ENCODE results near the gene ADPGK.
"Not testable (repeated sequence)": the region's sequence is repeated elsewhere in the genome, so short reads cannot be mapped to it uniquely, and the experiment has no call there.

The ADPGK gene

GRCh38 chr15:72783640-72784455 is at the start of gene ADPGK:
ADPGK (minus strand) TSS chr15:72783758; CDS start chr15:72783691, 67 bp downstream.
- H3K27ac Mint-ChIP-seq: peak within 1 kb of the TSS; percentile 98

GRCh38 chr15:72827226-72827625 is 43.7 kb upstream of the ADPGK start:
- no peak overlapping the region for H3K27ac Mint-ChIP-seq
- no peaks in the 10 kb centered on the region for H3K4me1 Mint-ChIP-seq
- DNase-seq (no peak), ATAC-seq (replicated peaks) (no peak)
- no peaks in the 10 kb centered on the region for H3K36me3 Mint-ChIP-seq
- H3K9me3 Mint-ChIP-seq: no peaks in the 10 kb centered on the region
- peaks cover 31 to 63% of the 10 kb centered on the region in 2 donors for H3K27me3 Mint-ChIP-seq
- H3K4me3 Mint-ChIP-seq: no peak overlapping the region

More at GRCh38 chr15:72783640-72784455, at the start of gene ADPGK:
- ATAC-seq (replicated peaks) (peak; percentile 83 to 84), DNase-seq (peak; percentile 94)
- H3K36me3 Mint-ChIP-seq: peaks cover 24 to 31% of the 10 kb centered on the region in 2 donors
- peak within 1 kb of the TSS; percentile 88 to 92 for H3K4me3 Mint-ChIP-seq
- no peaks in the 10 kb centered on the region for H3K27me3 Mint-ChIP-seq
- no peaks in the 10 kb centered on the region for H3K9me3 Mint-ChIP-seq
- H3K4me1 Mint-ChIP-seq: peaks cover 31 to 42% of the 10 kb centered on the region in 2 donors

GRCh38 chr15:72826611-72827010 is 43.1 kb upstream of the ADPGK start:
- H3K27me3 Mint-ChIP-seq: peaks cover 31 to 69% of the 10 kb centered on the region in 2 donors
- no peaks in the 10 kb centered on the region for H3K9me3 Mint-ChIP-seq
- H3K27ac Mint-ChIP-seq: no peak overlapping the region
- H3K4me3 Mint-ChIP-seq: no peak overlapping the region
- DNase-seq (no peak), ATAC-seq (replicated peaks) (no peak)
- no peaks in the 10 kb centered on the region for H3K36me3 Mint-ChIP-seq
- no peaks in the 10 kb centered on the region for H3K4me1 Mint-ChIP-seq

GRCh38 chr15:72825829-72826228 is 42.3 kb upstream of the ADPGK start:
- H3K27ac Mint-ChIP-seq: no peak overlapping the region

GRCh38 chr15:72824781-72825180 is 41.2 kb upstream of the ADPGK start:
- Mint-ChIP-seq H3K36me3 (no peaks in the 10 kb centered on the region), H3K4me1 (no peaks in the 10 kb centered on the region), H3K9me3 (no peaks in the 10 kb centered on the region), H3K4me3 (no peak overlapping the region), H3K27me3 (peaks cover 15 to 72% of the 10 kb centered on the region in 2 donors), H3K27ac (no peak overlapping the region)
- no peak for DNase-seq
- ATAC-seq (replicated peaks): no peak

More at GRCh38 chr15:72825829-72826228, 42.3 kb upstream of the ADPGK start:
- DNase-seq (no peak), ATAC-seq (replicated peaks) (no peak)
- peaks cover 23 to 76% of the 10 kb centered on the region in 2 donors for H3K27me3 Mint-ChIP-seq
- H3K4me1 Mint-ChIP-seq: no peaks in the 10 kb centered on the region
- H3K36me3 Mint-ChIP-seq: no peaks in the 10 kb centered on the region
- H3K9me3 Mint-ChIP-seq: no peaks in the 10 kb centered on the region
- H3K4me3 Mint-ChIP-seq: no peak overlapping the region

- Mint-ChIP-seq H3K36me3 (no peaks in the 10 kb centered on the region), H3K4me1 (no peaks in the 10 kb centered on the region), H3K27me3 (peaks cover 15 to 71% of the 10 kb centered on the region in 2 donors), H3K4me3 (no peak overlapping the region), H3K27ac (no peak overlapping the region), H3K9me3 (no peaks in the 10 kb centered on the region)
- DNase-seq (no peak), ATAC-seq (replicated peaks) (no peak)
These were observed 40.6 kb upstream of the ADPGK start for GRCh38 chr15:72824112-72824511.

- Mint-ChIP-seq H3K27ac (no peak overlapping the region), H3K4me1 (no peaks in the 10 kb centered on the region), H3K36me3 (no peaks in the 10 kb centered on the region), H3K4me3 (no peak overlapping the region), H3K9me3 (no peaks in the 10 kb centered on the region), H3K27me3 (peaks cover 21 to 51% of the 10 kb centered on the region in 2 donors)
- ATAC-seq (replicated peaks) (no peak), DNase-seq (no peak)
These were observed 36.7 kb upstream of the ADPGK start for GRCh38 chr15:72820278-72820677.

- H3K36me3 Mint-ChIP-seq: no peaks in the 10 kb centered on the region
- H3K4me3 Mint-ChIP-seq: no peak overlapping the region
- H3K4me1 Mint-ChIP-seq: no peaks in the 10 kb centered on the region
- H3K27ac Mint-ChIP-seq: no peak overlapping the region
- H3K9me3 Mint-ChIP-seq: no peaks in the 10 kb centered on the region
- DNase-seq: no peak
- ATAC-seq (replicated peaks): no peak
- peaks cover 15 to 41% of the 10 kb centered on the region in 2 donors for H3K27me3 Mint-ChIP-seq
These were observed 35.1 kb upstream of the ADPGK start for GRCh38 chr15:72818632-72819031.

- no peak for DNase-seq
- H3K4me1 Mint-ChIP-seq: no peaks in the 10 kb centered on the region
These were observed 29.9 kb upstream of the ADPGK start for GRCh38 chr15:72813345-72814004.

GRCh38 chr15:72809329-72809728 is 25.8 kb upstream of the ADPGK start:
- Mint-ChIP-seq H3K4me3 (no peak overlapping the region), H3K27me3 (peaks cover 5 to 13% of the 10 kb centered on the region in 2 donors), H3K4me1 (no peaks in the 10 kb centered on the region), H3K9me3 (peaks cover 4 to 5% of the 10 kb centered on the region in 2 donors), H3K27ac (no peak overlapping the region), H3K36me3 (no peaks in the 10 kb centered on the region)
- DNase-seq (no peak), ATAC-seq (replicated peaks) (no peak)

More at GRCh38 chr15:72813345-72814004, 29.9 kb upstream of the ADPGK start:
- Mint-ChIP-seq H3K36me3 (no peaks in the 10 kb centered on the region), H3K27me3 (peaks cover 10 to 13% of the 10 kb centered on the region in 2 donors), H3K27ac (no peak overlapping the region), H3K9me3 (peaks cover 0 to under 1% of the 10 kb centered on the region in 2 donors), H3K4me3 (no peak overlapping the region)
- ATAC-seq (replicated peaks): no peak

- H3K27me3 Mint-ChIP-seq: peaks cover 0 to 23% of the 10 kb centered on the region in 2 donors
- ATAC-seq (replicated peaks); DNase-seq; H3K4me1 Mint-ChIP-seq; H3K36me3 Mint-ChIP-seq; H3K27ac Mint-ChIP-seq; H3K4me3 Mint-ChIP-seq; H3K9me3 Mint-ChIP-seq: not testable (repeated sequence)
These were observed 23.8 kb upstream of the ADPGK start for GRCh38 chr15:72807346-72807745.

GRCh38 chr15:72803006-72803405 is 19.4 kb upstream of the ADPGK start:
- ATAC-seq (replicated peaks): no peak
- Mint-ChIP-seq H3K27ac (no peak overlapping the region), H3K36me3 (no peaks in the 10 kb centered on the region), H3K4me1 (no peaks in the 10 kb centered on the region), H3K9me3 (no peaks in the 10 kb centered on the region), H3K27me3 (peaks cover 28 to 57% of the 10 kb centered on the region in 2 donors), H3K4me3 (no peak overlapping the region)
- no peak for DNase-seq

GRCh38 chr15:72801590-72802325 is 18.2 kb upstream of the ADPGK start:
- H3K36me3 Mint-ChIP-seq: no peaks in the 10 kb centered on the region
- no peak overlapping the region for H3K27ac Mint-ChIP-seq
- ATAC-seq (replicated peaks) (no peak), DNase-seq (no peak)
- peaks cover 32 to 67% of the 10 kb centered on the region in 2 donors for H3K27me3 Mint-ChIP-seq
- peaks cover 6 to 10% of the 10 kb centered on the region in 2 donors for H3K4me1 Mint-ChIP-seq
- no peak overlapping the region for H3K4me3 Mint-ChIP-seq
- no peaks in the 10 kb centered on the region for H3K9me3 Mint-ChIP-seq

- peaks cover 9 to 16% of the 10 kb centered on the region in 2 donors for H3K4me1 Mint-ChIP-seq
- peaks cover 37 to 75% of the 10 kb centered on the region in 2 donors for H3K27me3 Mint-ChIP-seq
- no peak overlapping the region for H3K27ac Mint-ChIP-seq
- no peak for DNase-seq
- H3K4me3 Mint-ChIP-seq: no peak overlapping the region
- H3K9me3 Mint-ChIP-seq: no peaks in the 10 kb centered on the region
- H3K36me3 Mint-ChIP-seq: no peaks in the 10 kb centered on the region
- no peak for ATAC-seq (replicated peaks)
These were observed 17.4 kb upstream of the ADPGK start for GRCh38 chr15:72800833-72801481.

Data from stimulated activated naive B cell treated with anti-CD40 and anti-IgM and Interleukin-4, amounts not matched to agents 10 μg/mL and 1 μg/mL and 100 μg/mL, for 72 hours (primary cell).